ENCODE results near the gene CLMP. TPM values are rescaled to one million over a fixed set of nuclear protein-coding genes. Genes with fewer than 3 reads are reported as not detected.

Gene CLMP
- total and polyA plus RNA-seq, 9 of the 15 experiments (the other 6 are each of a cell fraction or from before 2014, with no cell fraction given): 0.02 to 0.15 (median 0.03) TPM; not detected in 6

DNA sequence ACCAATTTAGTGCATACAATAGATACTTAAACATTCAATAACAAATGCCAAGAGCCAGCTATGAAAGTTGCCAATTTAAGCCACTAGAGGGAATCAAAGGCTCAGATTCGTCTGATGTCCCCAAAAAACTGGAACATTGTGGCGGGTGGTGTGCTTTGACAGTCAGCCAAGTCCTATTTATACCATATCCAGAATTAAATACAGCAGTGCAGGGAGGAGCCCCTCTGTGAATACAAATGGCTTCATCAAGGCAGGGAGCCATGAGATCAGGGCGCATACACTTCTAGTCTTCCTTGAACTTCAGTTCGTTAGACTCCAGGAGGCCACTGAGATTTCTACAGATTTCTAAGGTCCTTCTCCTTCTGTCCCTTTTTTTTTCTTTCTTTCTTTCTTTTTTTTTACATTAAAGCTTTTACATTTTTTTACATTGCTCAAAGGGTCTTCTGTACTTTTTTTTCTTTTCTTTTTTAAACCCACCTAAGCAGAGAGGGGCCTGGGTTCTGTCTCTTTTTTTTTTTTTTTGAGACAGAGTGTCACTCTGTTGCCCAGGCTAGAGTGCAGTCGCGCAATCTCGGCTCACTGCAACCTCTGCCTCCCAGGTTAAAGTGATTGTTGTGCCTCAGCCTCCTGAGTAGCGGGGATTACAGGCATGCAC is 91.6 kb downstream of the CLMP start:
- TF ChIP-seq MCM2 (IDR thresholded peaks at IDR 0.05; ENCODE audit: low read depth) (no peak), RAD21 (CRISPR knock-in tag; conservative IDR thresholded peaks at IDR 0.05 in 1 of 2, IDR thresholded peaks at IDR 0.05 in 1 of 2) (peak; percentile 23 to 57; a peak in 2 of 4 replicates), SMC3 (conservative IDR thresholded peaks at IDR 0.05; ENCODE audit: insufficient read depth, low read depth, low read length) (0 out of 2 replicates have a peak, but pooled peaks have one; percentile 37), HMG20B (CRISPR knock-in tag; IDR thresholded peaks at IDR 0.05) (no peak), ZSCAN29 (IDR thresholded peaks at IDR 0.05) (no peak), GATAD2B (IDR thresholded peaks at IDR 0.05; ENCODE audit: borderline replicate concordance) (no peak), ZNF121 (CRISPR knock-in tag; conservative IDR thresholded peaks at IDR 0.05) (no peak), NFIC (IDR thresholded peaks at IDR 0.05) (peak; percentile 30; the same call in 1 of the 2 replicates)
- TF ChIP-seq, protein P1, sequence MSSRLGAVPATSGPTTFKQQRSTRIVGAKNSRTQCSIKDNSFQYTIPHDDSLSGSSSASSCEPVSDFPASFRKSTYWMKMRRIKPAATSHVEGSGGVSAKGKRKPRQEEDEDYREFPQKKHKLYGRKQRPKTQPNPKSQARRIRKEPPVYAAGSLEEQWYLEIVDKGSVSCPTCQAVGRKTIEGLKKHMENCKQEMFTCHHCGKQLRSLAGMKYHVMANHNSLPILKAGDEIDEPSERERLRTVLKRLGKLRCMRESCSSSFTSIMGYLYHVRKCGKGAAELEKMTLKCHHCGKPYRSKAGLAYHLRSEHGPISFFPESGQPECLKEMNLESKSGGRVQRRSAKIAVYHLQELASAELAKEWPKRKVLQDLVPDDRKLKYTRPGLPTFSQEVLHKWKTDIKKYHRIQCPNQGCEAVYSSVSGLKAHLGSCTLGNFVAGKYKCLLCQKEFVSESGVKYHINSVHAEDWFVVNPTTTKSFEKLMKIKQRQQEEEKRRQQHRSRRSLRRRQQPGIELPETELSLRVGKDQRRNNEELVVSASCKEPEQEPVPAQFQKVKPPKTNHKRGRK (tag; IDR thresholded peaks at IDR 0.05): peak; percentile 72; the same call in 1 of the 2 replicates
- TF ChIP-seq, protein P2, sequence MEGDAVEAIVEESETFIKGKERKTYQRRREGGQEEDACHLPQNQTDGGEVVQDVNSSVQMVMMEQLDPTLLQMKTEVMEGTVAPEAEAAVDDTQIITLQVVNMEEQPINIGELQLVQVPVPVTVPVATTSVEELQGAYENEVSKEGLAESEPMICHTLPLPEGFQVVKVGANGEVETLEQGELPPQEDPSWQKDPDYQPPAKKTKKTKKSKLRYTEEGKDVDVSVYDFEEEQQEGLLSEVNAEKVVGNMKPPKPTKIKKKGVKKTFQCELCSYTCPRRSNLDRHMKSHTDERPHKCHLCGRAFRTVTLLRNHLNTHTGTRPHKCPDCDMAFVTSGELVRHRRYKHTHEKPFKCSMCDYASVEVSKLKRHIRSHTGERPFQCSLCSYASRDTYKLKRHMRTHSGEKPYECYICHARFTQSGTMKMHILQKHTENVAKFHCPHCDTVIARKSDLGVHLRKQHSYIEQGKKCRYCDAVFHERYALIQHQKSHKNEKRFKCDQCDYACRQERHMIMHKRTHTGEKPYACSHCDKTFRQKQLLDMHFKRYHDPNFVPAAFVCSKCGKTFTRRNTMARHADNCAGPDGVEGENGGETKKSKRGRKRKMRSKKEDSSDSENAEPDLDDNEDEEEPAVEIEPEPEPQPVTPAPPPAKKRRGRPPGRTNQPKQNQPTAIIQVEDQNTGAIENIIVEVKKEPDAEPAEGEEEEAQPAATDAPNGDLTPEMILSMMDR (IDR thresholded peaks at IDR 0.05 in 2 of 3, conservative IDR thresholded peaks at IDR 0.05 in 1 of 3; ENCODE audit: insufficient read depth in 2 of 3, low read depth in 1 of 3, low read length in 3 of 3): peak; percentile 47 to 65 (median 61)
- Histone ChIP-seq H2AFZ (ENCODE audit: low read depth, low read length) (no peak overlapping the region), H3K4me1 (replicated peaks in 1 of 2; ENCODE audit: control insufficient read depth in 2 of 2, insufficient read depth in 2 of 2, low read length in 2 of 2) (no peaks in the 10 kb centered on the region; a peak in 1 of 5 replicates), H3K9me3 (replicated peaks; ENCODE audit: control insufficient read depth, insufficient read depth, low read depth, low read length) (no peaks in the 10 kb centered on the region), H3K4me3 (no peak overlapping the region), H3K9me1 (ENCODE audit: control insufficient read depth, insufficient read depth, low read length) (no peaks in the 10 kb centered on the region), H3K27me3 (ENCODE audit: control insufficient read depth in 2 of 2, insufficient read depth in 2 of 2, low read length in 2 of 2) (peaks cover 30 to 55% of the 10 kb centered on the region in 2 experiments), H3K27ac (ENCODE audit: extremely low read depth, low read depth, low read length) (no peak overlapping the region), H3K9ac (ENCODE audit: insufficient read depth in 1 of 2, low read depth in 2 of 2, low read length in 2 of 2) (no peak overlapping the region), H3K4me2 (ENCODE audit: insufficient read depth, low read length) (no peak overlapping the region), H3K79me2 (ENCODE audit: control insufficient read depth, insufficient read depth, low read length) (no peaks in the 10 kb centered on the region), H4K20me1 (replicated peaks; ENCODE audit: control insufficient read depth, insufficient read depth, low read length) (no peaks in the 10 kb centered on the region), H3K36me3 (ENCODE audit: control insufficient read depth, insufficient read depth, low read length) (no peaks in the 10 kb centered on the region)
- intact Hi-C loops (cut with micrococcal nuclease) (no loop called here), in situ Hi-C loops (cut with MboI) (loop anchor here (25.0 kb wide), 1 partner anchor 384 kb away; no protein-coding TSS in a partner anchor)
- WGBS (ENCODE audit: insufficient coverage, low coverage, missing lambda C conversion rate): 2% methylated on average over 5 of the region's 8 CpGs
- ChIA-PET POLR2A (interaction anchor here (1.1 to 1.5 kb wide), 3 partner anchors 12 to 79 kb away, joined by 3 to 6 read pairs (median 4); no protein-coding TSS in a partner anchor), CTCF (ENCODE audit: low intra/inter-chr PET ratio) (interaction anchor here (1.2 to 2.0 kb wide), 2 partner anchors 49 to 144 kb away, joined by 4 to 9 read pairs; no protein-coding TSS in a partner anchor)
- peak; percentile 86 for FAIRE-seq
- BruUV-seq (replicated peaks): no TSS peak
- peak; percentile 29 to 47 (median 33) for DNase-seq (ENCODE audit: extremely low read depth in 1 of 4, low spot score in 3 of 4)
- peak; percentile 79 for ATAC-seq

Measured in K562 (cell line).